Dermis microvascular lymphatic vessel endothelial cell (primary cell): Measurements from ENCODE around the gene GCLC. TPM values are rescaled to one million over a fixed set of nuclear protein-coding genes. Genes with fewer than 3 reads are reported as not detected.
"Not testable (repeated sequence)": the region's sequence is repeated elsewhere in the genome, so short reads cannot be mapped to it uniquely, and the experiment has no call there.

Experiments used
- DNase-seq, 2 donors: peaks; one replicate each; pipeline versions ENCODE4 v3.0.0 to v3.0.0-alpha.2; 2010; ENCODE audit warnings: low read depth in 2 of 2
- total RNA-seq: library from RNA; depleted of rRNA; stranded (reverse); fragments of >200 nt; gene quantifications from 2 replicates; pipeline ENCODE4 v1.2.1, GENCODE V29; 2014

Gene GCLC
- total RNA-seq, 1 donor from 2014 or later, result 19.0 TPM

- DNase-seq, result no peak
Observed at GRCh38 chr6:53564401-53565065, 19.6 kb upstream of the GCLC start.

GRCh38 chr6:53556986-53557715 lies 12.2 kb upstream of the GCLC start:
- DNase-seq, result no peak

DNA sequence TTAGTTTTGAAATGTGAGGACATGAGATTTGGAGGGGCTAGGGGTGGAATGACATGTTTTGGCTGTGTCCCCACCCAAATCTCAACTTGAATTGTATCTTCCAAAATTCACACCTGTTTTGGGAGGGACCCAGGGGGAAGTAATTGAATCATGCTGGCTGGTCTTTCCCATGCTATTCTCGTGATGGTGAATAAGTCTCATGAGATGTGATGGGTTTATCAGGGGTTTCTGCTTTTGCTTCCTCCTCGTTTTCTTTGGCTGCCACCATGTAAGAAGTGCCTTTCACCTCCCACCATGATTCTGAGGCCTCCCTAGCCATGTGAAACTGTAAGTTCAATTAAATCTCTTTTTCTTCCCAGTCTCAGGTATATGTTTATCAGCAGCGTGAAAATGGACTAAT lies 8.7 kb upstream of the GCLC start:
- DNase-seq, result not testable (repeated sequence)

DNA sequence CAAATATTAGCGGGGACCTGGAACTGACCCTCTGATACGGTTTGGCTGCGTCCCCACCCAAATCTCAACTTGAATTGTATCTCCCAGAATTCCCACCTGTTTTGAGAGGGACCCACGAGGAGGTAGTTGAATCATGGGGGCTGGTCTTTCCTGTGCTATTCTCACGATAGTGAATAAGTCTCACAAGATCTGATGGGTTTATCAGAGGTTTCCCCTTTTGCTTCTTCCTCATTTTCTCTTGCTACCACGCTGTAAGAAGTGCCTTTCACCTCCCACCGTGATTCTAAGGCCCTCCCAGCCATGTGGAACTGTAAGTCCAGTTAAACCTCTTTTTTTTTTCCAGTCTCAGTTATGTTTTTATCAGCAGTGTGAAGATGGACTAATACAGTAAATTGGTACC lies 6.8 kb upstream of the GCLC start:
- DNase-seq, result not testable (repeated sequence)

DNA sequence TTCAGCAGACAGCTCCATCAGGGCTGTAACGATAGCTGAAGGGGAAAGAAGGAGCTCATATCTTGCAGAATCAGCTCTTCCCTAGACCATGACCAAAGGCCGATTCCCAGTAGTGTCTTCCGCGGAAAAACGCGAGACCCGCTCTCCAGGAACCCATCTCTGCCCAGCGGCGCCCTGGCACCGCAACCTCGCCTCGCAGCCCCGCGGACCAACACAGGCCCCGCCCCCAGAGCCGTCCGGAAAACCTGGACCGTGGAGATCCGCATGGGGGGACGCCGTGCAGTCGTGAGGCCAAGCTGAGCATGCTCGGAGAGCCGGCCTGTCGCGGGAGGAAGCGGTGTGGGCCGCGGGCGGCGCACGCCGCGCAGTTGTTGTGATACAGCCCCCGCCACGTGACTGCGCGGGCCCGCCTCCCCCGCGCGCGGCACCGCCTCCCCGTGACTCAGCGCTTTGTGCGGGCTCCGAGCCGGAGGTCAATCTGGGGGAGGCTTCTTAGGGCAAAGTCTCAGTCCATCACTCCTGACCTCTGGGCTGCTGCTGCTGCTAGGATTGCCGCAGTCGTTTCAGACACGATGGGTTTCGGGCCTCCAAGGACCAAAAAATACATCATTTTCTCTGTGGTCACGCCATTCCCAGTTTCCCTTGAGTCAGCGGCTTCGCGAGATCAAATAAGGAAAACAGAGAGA lies 3.1 kb upstream of the GCLC start:
- DNase-seq, result peak; percentile 94 to 98

DNA sequence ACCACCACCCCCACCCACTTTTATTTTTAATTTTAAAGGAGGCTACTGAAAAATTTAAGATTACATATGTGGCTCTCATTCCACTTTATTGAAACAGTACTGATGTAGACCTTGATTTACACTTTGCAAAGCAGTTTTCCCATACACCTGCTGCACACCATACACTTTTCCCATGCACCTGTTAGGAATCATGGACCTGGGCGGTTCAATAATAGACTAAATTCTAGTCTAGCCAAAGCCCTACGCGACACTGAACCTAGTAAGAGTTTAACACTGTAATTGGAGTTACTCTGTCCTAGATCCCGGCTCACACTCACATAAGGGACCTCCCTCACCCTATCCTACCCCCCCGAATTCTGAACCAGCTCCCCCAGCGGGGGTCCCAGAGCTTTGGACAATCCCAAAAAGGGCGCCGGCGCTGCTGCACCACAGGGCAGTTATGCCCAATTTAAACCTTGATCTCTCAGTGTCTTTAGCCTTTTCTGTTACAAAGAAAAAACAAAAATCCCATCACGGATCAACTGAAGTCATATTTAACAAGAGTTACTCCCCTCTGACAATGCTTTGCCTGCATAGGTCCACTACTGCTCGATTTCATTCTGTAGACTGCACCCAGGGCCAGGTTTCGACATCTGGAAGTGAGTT lies 2.4 kb upstream of the GCLC start:
- no peak for DNase-seq

GRCh38 chr6:53546281-53546680 lies 1.4 kb upstream of the GCLC start:
- DNase-seq, result no peak

GRCh38 chr6:53544217-53544469 lies 758 bp downstream of the GCLC start:
- peak in 1 of 2 donors; percentile 25 for DNase-seq

DNA sequence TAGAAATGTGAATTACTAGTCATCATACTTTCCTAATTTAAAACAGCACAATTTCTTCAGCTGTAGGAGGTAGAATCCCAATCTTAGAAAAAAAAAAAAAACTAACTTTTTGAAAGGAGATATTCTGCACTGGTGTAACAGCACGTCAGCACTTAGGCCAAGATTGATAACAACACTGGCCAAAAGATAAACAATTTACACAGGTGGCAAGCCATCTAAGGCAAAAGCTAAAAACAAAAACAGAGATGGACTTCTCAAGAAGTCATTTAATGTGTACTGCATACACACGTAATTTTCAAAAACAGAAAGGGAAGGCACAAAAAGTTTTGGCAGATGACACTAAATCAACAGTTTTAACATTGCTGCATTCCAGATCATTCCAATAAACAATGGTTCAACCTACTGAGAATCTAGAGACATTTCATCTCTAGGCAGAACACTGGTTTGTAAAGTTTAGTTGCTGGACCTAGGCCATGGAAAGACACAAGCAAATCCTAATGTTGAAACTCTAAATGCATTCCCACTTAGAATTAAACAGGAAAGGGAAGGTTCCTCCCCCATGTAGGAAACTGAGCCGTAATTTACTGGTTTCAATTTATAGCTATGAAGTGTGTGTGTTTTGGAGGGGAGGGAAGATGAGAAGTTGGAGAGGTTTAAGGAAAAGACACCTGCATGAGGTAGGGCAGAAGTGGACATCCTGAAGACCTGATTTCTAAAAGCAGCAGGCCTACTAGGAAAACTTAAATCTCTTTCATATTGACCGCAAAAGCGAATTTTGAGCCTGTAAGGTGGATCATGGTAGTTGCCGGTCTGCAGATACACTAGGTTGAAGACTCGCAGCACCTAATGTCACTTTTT lies 1.3 kb downstream of the GCLC start:
- peak in 1 of 2 donors; percentile 26 for DNase-seq

DNA sequence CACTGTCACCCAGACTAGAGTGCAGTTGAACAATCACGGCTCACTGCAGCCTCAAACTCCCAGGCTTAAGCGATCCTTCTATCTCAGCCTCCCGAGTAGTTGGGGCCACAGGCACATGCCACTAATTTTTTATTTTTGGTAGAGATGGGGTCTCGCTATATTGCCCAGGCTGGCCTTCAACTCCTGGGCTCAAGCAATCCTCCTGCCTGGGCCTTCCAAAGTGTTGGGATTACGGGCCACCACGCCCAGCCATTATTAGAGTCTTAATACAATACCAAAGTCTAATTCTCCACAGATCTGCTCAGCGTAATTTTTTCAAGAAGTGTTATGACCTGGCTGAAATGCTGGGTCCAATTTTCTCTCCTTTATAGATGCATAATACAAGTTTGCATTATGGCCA lies 3.0 kb downstream of the GCLC start:
- no peak for DNase-seq

GRCh38 chr6:53540129-53540692 lies 4.7 kb downstream of the GCLC start:
- DNase-seq, result no peak

DNA sequence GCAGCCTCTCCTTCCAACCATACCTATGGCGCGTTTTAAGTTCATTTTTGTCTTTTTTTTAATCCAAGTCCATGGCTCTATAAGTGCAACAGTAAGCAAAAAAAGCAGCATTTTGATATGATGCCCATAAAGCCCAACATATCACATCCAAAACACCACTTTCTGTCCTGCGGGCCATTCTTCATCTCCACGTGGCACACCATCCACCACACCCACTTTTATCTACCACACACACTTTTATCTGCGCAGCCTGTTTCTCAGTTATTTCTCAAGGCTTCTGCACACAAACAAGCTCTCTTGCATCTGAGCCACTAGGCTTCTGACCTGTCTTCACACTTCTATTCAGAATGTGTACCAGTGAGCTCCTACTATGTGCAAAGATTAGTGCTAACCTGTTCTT lies 5.3 kb downstream of the GCLC start:
- no peak for DNase-seq

- DNase-seq, result no peak
Observed at GRCh38 chr6:53536561-53536960, 8.3 kb downstream of the GCLC start.

- no peak for DNase-seq
Observed at GRCh38 chr6:53532942-53533341, 12.0 kb downstream of the GCLC start.

DNA sequence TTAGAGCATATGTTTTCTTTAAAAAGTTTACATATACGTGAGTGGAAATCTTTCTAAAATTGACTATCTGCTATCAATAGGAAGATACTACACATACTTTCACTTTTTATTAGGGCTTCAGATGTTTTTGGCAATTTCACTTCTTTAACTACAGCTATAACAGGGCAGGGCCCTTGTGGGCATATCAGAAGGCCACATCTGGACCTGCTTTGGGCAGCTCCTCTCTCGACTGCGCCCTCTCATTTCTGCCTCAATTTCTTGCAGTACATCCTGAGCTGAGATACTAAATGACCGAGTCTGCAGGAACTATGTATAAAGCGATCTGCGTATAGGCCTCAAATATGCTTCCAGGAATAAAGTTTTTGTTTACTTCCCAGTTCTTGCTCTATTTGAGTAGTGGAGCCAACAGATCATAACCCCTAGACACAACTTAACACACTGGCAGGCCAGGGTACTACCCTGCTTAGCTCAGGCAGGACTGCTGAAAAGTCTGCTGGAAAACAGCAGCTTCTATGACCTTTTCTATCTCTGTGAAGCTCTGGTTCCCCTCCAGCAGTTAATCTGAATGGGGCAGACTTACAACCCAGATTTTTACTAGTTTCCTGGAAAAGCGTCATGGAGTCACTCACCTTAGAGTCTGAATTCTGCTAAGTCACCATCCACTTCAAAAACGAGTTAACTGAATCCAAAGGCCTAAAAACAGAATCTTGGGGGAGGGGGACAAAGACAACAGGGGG lies 12.7 kb downstream of the GCLC start:
- no peak for DNase-seq

DNA sequence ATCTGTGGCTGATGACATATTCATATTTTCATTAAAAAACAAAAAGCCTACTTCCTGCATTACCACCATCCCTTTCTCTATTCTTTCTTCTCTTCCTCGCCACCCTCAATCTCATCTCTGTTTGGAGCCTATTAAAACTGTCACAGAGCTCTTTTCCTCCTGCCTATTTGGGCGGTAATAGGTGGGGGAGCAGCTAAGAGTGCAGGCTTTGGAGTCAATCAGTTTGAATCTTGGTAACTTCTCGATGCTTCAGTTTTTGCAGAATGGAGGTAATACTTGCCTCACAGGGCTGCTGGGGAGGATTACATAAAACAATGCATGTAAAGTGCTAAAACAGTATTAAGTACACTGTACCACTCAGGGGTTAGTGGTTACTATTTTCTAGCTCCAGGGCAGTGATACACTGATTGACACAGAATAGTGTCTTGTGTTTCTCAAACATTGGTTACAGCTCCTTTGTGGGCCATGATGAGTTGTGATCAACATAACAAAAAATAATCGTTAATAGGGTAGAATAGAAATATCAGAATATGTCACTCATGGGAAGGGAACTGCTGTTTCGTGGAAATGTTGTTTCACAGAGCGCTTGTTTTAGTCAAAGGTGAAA lies 14.0 kb downstream of the GCLC start:
- no peak for DNase-seq

- DNase-seq, result no peak
Observed at GRCh38 chr6:53530346-53530745, 14.6 kb downstream of the GCLC start.

DNA sequence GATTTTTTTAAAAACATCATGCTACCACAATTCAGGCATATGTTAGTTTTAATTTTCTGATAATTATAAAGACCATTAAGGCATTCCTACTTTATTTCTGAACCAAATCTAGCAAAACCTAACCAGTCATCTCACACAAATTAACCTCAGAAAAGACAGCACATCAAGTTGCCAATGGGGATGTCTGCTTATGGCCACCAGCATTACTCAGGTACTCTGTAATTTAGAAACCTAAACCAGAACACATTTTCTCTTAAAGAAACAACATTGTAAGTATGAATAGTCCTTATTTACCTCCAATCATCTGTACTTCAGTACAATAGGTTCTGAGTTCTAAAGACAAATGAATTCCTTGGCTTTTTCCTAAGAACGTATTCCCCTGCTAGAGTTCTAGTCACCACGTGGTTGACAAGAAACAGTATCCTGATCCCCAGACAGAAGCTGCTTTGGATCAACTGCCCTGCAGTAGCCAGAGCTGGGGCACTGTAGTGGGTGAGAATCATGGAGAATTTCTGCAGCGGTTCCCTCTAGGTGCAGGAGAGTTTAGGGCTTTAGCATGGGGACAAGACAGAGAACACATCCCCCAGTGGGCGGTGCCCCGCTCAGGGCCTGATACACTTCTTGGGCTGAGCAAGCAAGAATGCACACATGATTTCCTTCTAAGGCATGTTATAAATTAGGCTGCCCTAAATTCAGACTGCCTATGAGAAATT lies 15.4 kb downstream of the GCLC start:
- no peak for DNase-seq

GRCh38 chr6:53528107-53528506 lies 16.8 kb downstream of the GCLC start:
- DNase-seq, result no peak
